WERI-Rb-1 (cell line): ENCODE data around the gene COLQ.

ENCODE experiments used
- DNase-seq: peaks from one replicate; pipeline ENCODE4 v3.0.0-alpha.2; 2020
- H3K27ac ChIP-seq: fragments of 250-450 bp; sonication (Bioruptor Pico); 2 replicates; pipeline ENCODE4 v1.5.1; 2020; ENCODE audit warnings: mild to moderate bottlenecking, moderate library complexity
- H3K27me3 ChIP-seq: fragments of 250-450 bp; sonication (Bioruptor Pico); 2 replicates; pipeline ENCODE4 v1.5.1; 2021; ENCODE audit warnings: mild to moderate bottlenecking, low read depth, moderate library complexity; ENCODE audit not compliant: insufficient read depth, severe bottlenecking
- H3K36me3 ChIP-seq: fragments of 250-450 bp; sonication (Bioruptor Pico); 2 replicates; pipeline ENCODE4 v1.5.1; 2020; ENCODE audit warnings: mild to moderate bottlenecking, moderate library complexity
- H3K4me3 ChIP-seq: 2 replicates; pipeline ENCODE4 v1.5.1; 2011; ENCODE audit warnings: low read depth, mild to moderate bottlenecking, control low read depth, low read length
- H3K9me3 ChIP-seq: fragments of 250-450 bp; sonication (Bioruptor Pico); 2 replicates; pipeline ENCODE4 v1.5.1; 2021; ENCODE audit warnings: mild to moderate bottlenecking, moderate library complexity; ENCODE audit not compliant: severe bottlenecking
- CTCF ChIP-seq: IDR thresholded peaks from 2 replicates; pipeline ENCODE4 v1.5.1; 2011; ENCODE audit warnings: low read depth, mild to moderate bottlenecking, control low read depth, inconsistent platforms, low read length

Gene COLQ

GRCh38 chr3:15527031-15527459, 5.5 kb upstream of the COLQ start:
- DNase-seq: peak; percentile 67
- TF ChIP-seq CTCF: peak; percentile 66
- H3K4me3 ChIP-seq: no peak overlapping the region
- H3K9me3 ChIP-seq: no peaks in the 10 kb centered on the region
- no peaks in the 10 kb centered on the region for H3K36me3 ChIP-seq
- H3K27me3 ChIP-seq: no peaks in the 10 kb centered on the region
- no peak overlapping the region; the same call in 1 of the 2 replicates for H3K27ac ChIP-seq

GRCh38 chr3:15525790-15526189, 4.3 kb upstream of the COLQ start:
- no peak for TF ChIP-seq CTCF
- Histone ChIP-seq H3K4me3 (no peak overlapping the region), H3K27ac (no peak overlapping the region), H3K36me3 (no peaks in the 10 kb centered on the region), H3K27me3 (no peaks in the 10 kb centered on the region), H3K9me3 (no peaks in the 10 kb centered on the region)
- no peak for DNase-seq

GRCh38 chr3:15523660-15524417, 2.3 kb upstream of the COLQ start:
- Histone ChIP-seq H3K27me3 (no peaks in the 10 kb centered on the region), H3K36me3 (no peaks in the 10 kb centered on the region), H3K9me3 (no peaks in the 10 kb centered on the region), H3K4me3 (no peak overlapping the region), H3K27ac (no peak overlapping the region)
- no peak for DNase-seq
- no peak for TF ChIP-seq CTCF

GRCh38 chr3:15522016-15522415, 510 bp upstream of the COLQ start:
- H3K36me3 ChIP-seq: no peaks in the 10 kb centered on the region
- no peak for DNase-seq
- H3K27me3 ChIP-seq: no peaks in the 10 kb centered on the region
- H3K27ac ChIP-seq: no peak overlapping the region
- no peak overlapping the region for H3K4me3 ChIP-seq
- no peak for TF ChIP-seq CTCF
- H3K9me3 ChIP-seq: no peaks in the 10 kb centered on the region

DNA sequence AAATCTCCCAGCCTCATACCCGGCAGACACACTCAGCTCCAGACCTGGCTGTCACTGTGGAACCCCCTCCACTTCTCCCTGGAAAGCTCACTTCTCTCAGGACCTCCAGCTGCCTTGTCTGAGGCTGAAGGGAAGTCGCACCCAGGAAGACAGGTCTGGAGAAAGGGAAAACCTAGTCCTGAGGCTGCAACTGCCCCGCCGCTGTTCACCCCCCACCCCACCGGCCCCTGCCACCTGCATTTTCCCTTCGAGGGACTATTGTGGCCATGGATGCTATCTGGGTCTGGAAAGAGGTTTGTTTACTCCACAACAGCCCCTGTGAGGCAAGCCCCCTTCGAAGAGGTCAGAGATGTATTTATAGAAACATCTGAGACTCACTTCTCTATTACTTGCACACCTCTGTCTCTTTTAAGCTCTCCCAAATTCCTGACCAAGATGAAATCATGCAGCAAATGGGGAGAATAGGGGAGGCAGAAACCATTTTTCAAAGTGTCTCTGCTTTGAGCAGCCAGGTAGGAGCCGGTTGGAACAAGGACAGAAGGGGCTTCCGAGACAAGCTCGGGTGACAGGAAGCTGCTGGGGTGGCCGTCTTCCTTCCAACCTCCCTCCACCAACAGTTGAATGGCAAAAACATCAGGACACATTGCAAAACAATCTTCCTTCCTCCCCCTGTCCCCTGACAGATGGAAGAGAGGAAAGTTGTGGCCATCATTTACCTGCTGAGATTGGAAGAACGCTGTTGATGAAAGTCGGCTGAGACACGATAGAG, 518 bp downstream of the COLQ start:
- DNase-seq: no peak
- Histone ChIP-seq H3K36me3 (no peaks in the 10 kb centered on the region), H3K27ac (no peak overlapping the region), H3K27me3 (no peaks in the 10 kb centered on the region), H3K4me3 (no peak overlapping the region), H3K9me3 (no peaks in the 10 kb centered on the region)
- no peak for TF ChIP-seq CTCF
